ENCODE measurements around the gene HEATR3. TPM values are rescaled to one million over a fixed set of nuclear protein-coding genes. Genes with fewer than 3 reads are reported as not detected.

HEATR3 gene
- total and polyA plus RNA-seq, 3 donors from 2014 or later = 13.5 to 51.2 (median 44.0) TPM

DNA sequence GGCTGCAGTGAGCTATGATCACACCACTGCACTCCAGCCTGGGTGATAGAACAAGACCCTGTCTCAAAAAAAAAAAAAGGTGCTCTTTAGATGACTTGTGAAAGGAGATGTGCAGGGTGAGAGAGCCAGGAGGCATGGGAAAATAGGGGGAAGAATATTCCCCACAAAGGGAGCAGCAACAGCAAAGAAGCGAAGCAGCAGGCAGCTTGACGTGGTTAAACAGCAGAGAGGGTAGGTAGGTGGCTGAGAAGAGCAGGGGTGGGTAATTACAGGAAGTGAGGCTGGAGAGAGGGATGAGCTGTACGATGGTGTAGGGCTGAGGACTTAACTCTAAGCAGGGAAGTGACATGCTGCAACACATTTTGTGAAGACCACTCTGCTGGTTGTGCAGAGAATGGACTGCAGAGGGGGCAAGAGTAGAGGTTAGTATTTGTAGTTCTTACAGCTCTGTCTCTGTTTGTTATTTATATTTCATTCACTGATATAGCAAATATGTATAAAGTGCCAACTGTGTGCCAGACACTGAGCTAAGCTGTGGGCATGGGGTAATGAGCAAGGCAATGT lies 1.6 kb downstream of the HEATR3 start:
- intact Hi-C loops (cut with DNase I; ENCODE audit: low total_unique reads) = no loop called here
- DNase-seq = peak; percentile 50

DNA sequence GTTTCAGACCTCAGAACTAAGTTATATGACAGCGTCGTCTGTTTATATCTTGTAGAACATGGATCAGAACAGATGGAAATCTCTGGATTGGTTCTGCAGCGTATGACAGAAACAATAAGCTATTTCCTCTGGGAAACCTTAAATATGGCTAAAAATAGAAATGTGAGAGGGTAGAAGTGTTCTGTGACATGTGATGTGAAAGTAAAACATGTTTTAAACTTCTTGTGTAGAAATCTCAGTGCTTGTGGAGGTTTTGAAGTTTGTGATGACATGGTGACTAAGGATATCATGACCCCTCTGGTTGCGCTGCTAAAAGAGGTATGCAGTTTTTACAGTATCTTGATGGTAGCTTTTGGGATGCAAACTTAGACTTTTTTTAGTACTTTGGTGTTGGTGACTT lies 2.8 kb downstream of the HEATR3 start:
- no peaks in the 10 kb centered on the region for H3K9me3 ChIP-seq
- TF ChIP-seq, protein P1, sequence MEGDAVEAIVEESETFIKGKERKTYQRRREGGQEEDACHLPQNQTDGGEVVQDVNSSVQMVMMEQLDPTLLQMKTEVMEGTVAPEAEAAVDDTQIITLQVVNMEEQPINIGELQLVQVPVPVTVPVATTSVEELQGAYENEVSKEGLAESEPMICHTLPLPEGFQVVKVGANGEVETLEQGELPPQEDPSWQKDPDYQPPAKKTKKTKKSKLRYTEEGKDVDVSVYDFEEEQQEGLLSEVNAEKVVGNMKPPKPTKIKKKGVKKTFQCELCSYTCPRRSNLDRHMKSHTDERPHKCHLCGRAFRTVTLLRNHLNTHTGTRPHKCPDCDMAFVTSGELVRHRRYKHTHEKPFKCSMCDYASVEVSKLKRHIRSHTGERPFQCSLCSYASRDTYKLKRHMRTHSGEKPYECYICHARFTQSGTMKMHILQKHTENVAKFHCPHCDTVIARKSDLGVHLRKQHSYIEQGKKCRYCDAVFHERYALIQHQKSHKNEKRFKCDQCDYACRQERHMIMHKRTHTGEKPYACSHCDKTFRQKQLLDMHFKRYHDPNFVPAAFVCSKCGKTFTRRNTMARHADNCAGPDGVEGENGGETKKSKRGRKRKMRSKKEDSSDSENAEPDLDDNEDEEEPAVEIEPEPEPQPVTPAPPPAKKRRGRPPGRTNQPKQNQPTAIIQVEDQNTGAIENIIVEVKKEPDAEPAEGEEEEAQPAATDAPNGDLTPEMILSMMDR (IDR thresholded peaks at IDR 0.05) = no peak
- TF ChIP-seq POLR2A (IDR thresholded peaks at IDR 0.05) = no peak
- H3K36me3 ChIP-seq (ENCODE audit: low read depth, missing control alignments) = no peaks in the 10 kb centered on the region
- H3K4me1 ChIP-seq = peaks cover 19% of the 10 kb centered on the region
- WGBS, 2 donors = 75 to 82% methylated on average over 4 of the region's 4 CpGs
- DNase-seq = no peak
- intact Hi-C loops (cut with DNase I; ENCODE audit: low total_unique reads) = no loop called here
- H3K27me3 ChIP-seq = no peaks in the 10 kb centered on the region
- H3K27ac ChIP-seq = no peak overlapping the region
- no peak overlapping the region for H3K4me3 ChIP-seq

More for the DNA sequence above, 1.6 kb downstream of the HEATR3 start:
- Histone ChIP-seq H3K9me3 (no peaks in the 10 kb centered on the region), H3K27me3 (no peaks in the 10 kb centered on the region), H3K27ac (no peak overlapping the region), H3K4me1 (peaks cover 19% of the 10 kb centered on the region), H3K4me3 (no peak overlapping the region), H3K36me3 (ENCODE audit: low read depth, missing control alignments) (no peaks in the 10 kb centered on the region)
- TF ChIP-seq, protein P1 (IDR thresholded peaks at IDR 0.05) = peak in 1 of 3 experiments; percentile 8
- TF ChIP-seq POLR2A (IDR thresholded peaks at IDR 0.05) = no peak
- WGBS, 2 donors = 24 to 26% methylated on average over 3 of the region's 3 CpGs

DNA sequence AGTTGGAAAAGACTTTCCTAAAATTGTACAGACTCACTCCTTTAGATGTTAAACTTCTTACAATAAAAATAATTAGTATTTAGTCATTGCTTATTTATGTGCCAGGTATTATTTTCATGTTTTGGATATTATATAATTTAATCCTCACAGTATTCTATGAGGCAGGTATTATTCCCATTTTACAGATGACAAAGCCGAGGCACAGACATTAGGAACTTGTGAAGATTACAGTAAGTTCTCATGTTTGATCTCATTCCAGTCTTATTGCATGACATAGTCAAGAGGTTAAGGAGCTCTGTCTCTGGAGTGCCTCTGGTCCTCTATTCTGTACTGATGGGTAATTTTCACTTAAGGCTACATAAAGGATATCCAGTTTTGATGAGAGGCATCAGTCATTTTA lies 3.3 kb downstream of the HEATR3 start:
- Histone ChIP-seq H3K4me1 (peaks cover 19% of the 10 kb centered on the region), H3K4me3 (no peak overlapping the region), H3K9me3 (no peaks in the 10 kb centered on the region), H3K36me3 (ENCODE audit: low read depth, missing control alignments) (no peaks in the 10 kb centered on the region), H3K27ac (no peak overlapping the region), H3K27me3 (no peaks in the 10 kb centered on the region)
- DNase-seq = no peak
- WGBS, 2 donors = 88 to 90% methylated on average over 1 of the region's 1 CpG
- TF ChIP-seq, protein P1 (IDR thresholded peaks at IDR 0.05) = no peak
- TF ChIP-seq POLR2A (IDR thresholded peaks at IDR 0.05) = no peak
- intact Hi-C loops (cut with DNase I; ENCODE audit: low total_unique reads) = no loop called here

DNA sequence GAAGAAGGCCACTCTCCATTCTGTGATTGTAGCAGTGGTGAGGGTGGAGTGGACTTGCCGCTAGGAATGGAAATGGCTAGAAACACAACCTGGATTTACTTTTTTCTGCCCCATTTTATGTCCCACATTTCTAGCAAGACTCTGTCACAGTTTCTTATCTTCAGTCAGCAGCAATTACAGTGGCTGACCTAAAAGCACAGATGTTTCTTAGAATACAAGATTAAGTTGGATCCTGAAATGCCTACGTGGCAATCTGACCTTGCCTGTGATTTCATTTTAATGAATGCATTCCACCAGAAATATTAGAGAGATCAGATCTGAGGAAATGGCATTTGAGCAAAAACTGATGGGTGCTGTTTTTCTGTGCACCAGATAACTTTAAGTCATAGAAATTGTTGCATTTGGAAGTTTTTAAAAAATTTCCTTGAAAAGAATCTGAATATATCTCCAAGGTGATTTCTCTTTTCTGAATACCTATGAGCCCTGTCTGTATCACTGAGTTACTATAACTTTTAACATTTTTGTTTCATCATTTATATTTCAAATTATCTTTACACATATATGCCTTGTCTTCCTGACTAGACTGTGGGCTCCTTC lies 5.4 kb downstream of the HEATR3 start:
- DNase-seq = no peak
- no peak overlapping the region for H3K4me3 ChIP-seq
- 52 to 63% methylated on average over 2 of the region's 2 CpGs for WGBS, 2 donors

More for the DNA sequence above, 5.4 kb downstream of the HEATR3 start:
- Histone ChIP-seq H3K4me1 (peaks cover 19% of the 10 kb centered on the region), H3K27ac (no peak overlapping the region), H3K27me3 (no peaks in the 10 kb centered on the region), H3K9me3 (no peaks in the 10 kb centered on the region), H3K36me3 (ENCODE audit: low read depth, missing control alignments) (no peaks in the 10 kb centered on the region)
- intact Hi-C loops (cut with DNase I; ENCODE audit: low total_unique reads) = no loop called here
- no peak for TF ChIP-seq POLR2A (IDR thresholded peaks at IDR 0.05)
- TF ChIP-seq, protein P1 (IDR thresholded peaks at IDR 0.05) = no peak
